IgD-negative memory B cell (primary cell): ENCODE results near the gene ARID4B. TPM values are rescaled to one million over a fixed set of nuclear protein-coding genes. Genes with fewer than 3 reads are reported as not detected.
A peak's percentile ranks its signal among the peaks of the same experiment; 100 is the strongest.
"Not testable (repeated sequence)": the region's sequence is repeated elsewhere in the genome, so short reads cannot be mapped to it uniquely, and the experiment has no call there.

Source experiments
- H3K27ac Mint-ChIP-seq, 3 donors: one replicate each; pipeline ENCODE4 v1.8.0; 2020 to 2022; ENCODE audit warnings: mild to moderate bottlenecking in 3 of 3, mixed read lengths in 3 of 3, moderate library complexity in 1 of 3
- H3K27me3 Mint-ChIP-seq: one replicate; pipeline ENCODE4 v1.8.0; 2021; ENCODE audit warnings: mixed read lengths
- H3K36me3 Mint-ChIP-seq: one replicate; pipeline ENCODE4 v1.8.0; 2020; ENCODE audit warnings: mild to moderate bottlenecking, mixed read lengths
- H3K4me1 Mint-ChIP-seq, 3 donors: one replicate each; pipeline ENCODE4 v1.8.0; 2020 to 2022; ENCODE audit warnings: mixed read lengths in 3 of 3, mild to moderate bottlenecking in 1 of 3
- H3K4me3 Mint-ChIP-seq, 4 donors: one replicate each; pipeline ENCODE4 v1.8.0; 2020 to 2022; ENCODE audit warnings: mild to moderate bottlenecking in 4 of 4, mixed read lengths in 4 of 4, moderate library complexity in 3 of 4
- H3K9me3 Mint-ChIP-seq, 3 donors: one replicate each; pipeline ENCODE4 v1.8.0; 2020 to 2021; ENCODE audit warnings: mixed read lengths in 3 of 3, mild to moderate bottlenecking in 1 of 3
- polyA plus RNA-seq: library from polyadenylated mRNA; unstranded; fragments of 300-500 nt; fragmentation: Illumina TruSeq; gene quantifications from one replicate; pipeline ENCODE4 v1.2.3, GENCODE V29; 2021

ARID4B gene
- polyA plus RNA-seq, 1 donor from 2014 or later = 66.2 TPM

DNA sequence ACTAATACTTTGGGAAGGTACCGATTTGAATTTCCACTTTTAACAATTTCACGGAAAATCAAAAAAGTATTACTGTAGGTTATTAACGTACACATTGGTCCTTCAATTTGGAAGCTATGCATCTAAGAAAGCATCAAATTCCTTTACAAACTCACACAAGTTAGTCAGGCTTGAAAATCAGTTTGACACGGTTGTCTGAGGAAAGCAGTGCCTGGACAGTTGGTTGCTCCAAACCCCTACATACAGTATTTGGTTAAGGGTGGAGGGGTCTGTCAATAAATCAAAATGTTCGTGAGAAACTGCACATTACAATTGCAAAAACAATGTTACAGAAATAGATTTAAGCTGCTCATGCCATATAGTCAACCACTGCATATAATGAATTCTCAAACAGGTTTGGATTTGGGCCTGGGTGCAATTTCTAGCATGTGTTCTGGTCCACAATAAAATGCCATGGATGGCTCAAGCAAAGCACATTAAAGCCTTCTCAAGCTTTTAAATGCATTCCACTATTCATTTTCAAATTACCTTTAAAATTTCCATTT, 147.0 kb downstream of the ARID4B start:
- Mint-ChIP-seq H3K9me3 (no peaks in the 10 kb centered on the region), H3K27me3 (no peaks in the 10 kb centered on the region), H3K4me1 (no peaks in the 10 kb centered on the region), H3K27ac (peak overlapping the region in 1 of 3 donors; percentile 16), H3K36me3 (peaks cover 6% of the 10 kb centered on the region), H3K4me3 (no peak overlapping the region)

DNA sequence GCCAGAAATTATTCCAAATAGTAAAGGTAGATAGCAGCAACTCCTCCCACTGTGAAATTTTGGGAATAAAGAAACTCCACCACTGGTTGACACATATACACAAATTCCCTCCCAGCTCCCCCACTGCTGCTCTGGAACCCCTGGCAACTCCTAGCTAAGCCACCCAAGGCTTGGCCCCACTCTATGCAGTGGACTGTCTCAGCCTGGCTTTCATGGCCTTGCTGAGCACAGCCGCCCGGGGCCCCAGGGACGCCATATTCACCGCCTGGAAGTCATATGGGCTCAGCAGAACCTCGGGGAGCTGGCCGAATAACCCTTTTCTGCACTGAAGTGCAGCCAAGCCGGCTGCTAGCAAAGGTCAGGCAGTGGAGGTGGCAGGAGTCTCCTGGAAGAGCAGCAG, 151.5 kb downstream of the ARID4B start:
- H3K27ac Mint-ChIP-seq = no peak overlapping the region
- H3K36me3 Mint-ChIP-seq = peaks cover 11% of the 10 kb centered on the region
- H3K9me3 Mint-ChIP-seq = no peaks in the 10 kb centered on the region
- no peaks in the 10 kb centered on the region for H3K27me3 Mint-ChIP-seq
- no peak overlapping the region for H3K4me3 Mint-ChIP-seq
- no peaks in the 10 kb centered on the region for H3K4me1 Mint-ChIP-seq

DNA sequence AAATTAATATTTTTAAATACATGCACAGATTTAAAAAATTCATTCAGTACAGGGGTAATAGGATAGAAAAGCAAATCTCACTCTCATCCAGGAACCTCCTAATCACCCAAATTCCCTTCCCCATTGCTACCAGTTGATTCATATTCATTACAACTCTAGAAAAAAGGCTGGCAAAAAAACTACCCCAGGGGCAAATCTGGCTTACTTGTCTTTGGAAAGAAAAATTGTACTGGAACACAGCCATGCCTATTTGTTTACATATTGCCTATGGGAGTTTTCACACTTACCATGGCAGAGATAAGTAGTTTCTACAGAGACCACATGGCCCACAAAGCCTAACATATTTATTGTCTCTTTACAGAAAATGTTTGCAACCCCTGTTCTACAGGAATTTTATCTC, 158.0 kb downstream of the ARID4B start:
- H3K9me3 Mint-ChIP-seq = no peaks in the 10 kb centered on the region
- H3K36me3 Mint-ChIP-seq = peaks cover 5% of the 10 kb centered on the region
- H3K27ac Mint-ChIP-seq = no peak overlapping the region
- no peak overlapping the region for H3K4me3 Mint-ChIP-seq
- H3K4me1 Mint-ChIP-seq = no peaks in the 10 kb centered on the region
- no peaks in the 10 kb centered on the region for H3K27me3 Mint-ChIP-seq

- no peaks in the 10 kb centered on the region for H3K27me3 Mint-ChIP-seq
- H3K27ac Mint-ChIP-seq = no peak overlapping the region
- peaks cover 5% of the 10 kb centered on the region for H3K36me3 Mint-ChIP-seq
- H3K4me1 Mint-ChIP-seq = peaks cover 0 to 2% (median 0%) of the 10 kb centered on the region in 3 donors
- H3K4me3 Mint-ChIP-seq = no peak overlapping the region
- no peaks in the 10 kb centered on the region for H3K9me3 Mint-ChIP-seq
Measured at GRCh38 chr1:235168375-235168774, 159.6 kb downstream of the ARID4B start.

DNA sequence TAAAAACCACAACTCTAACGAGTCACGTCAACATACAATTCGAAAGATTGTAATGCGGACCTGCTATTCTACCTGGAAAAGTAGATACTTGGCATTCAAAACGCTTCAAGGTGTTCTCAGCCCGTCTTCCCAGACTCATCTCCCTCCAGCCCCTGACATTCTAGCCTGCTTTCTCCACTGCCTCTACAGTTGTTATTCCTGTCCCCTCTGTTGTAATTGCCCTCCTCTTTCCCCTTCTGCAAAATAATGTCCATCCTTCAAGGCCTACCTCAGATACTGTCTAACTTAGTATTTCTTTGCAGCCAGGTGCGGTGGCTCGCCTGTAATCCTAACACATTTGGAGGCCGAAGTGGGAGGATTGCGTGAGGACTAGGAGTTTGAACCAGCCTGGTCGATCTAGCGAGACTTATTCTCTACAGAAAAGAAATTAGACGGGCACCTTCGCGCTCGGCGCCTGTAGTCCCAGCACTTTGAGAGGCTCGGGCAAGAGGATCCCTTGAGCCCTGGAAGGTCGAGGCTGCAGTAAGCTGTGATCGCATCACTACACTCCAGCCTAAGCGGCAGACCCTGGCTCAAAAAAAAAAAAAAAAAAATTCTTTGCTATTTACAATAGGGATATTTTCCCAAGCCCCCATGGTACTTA, 166.2 kb downstream of the ARID4B start:
- peaks cover 2% of the 10 kb centered on the region for H3K36me3 Mint-ChIP-seq
- H3K9me3 Mint-ChIP-seq = no peaks in the 10 kb centered on the region
- peak overlapping the region; percentile 98 to 99 (median 99) for H3K27ac Mint-ChIP-seq
- H3K4me1 Mint-ChIP-seq = peaks cover 10 to 20% (median 14%) of the 10 kb centered on the region in 3 donors
- H3K4me3 Mint-ChIP-seq = peak overlapping the region; percentile 97 to 99 (median 98)
- no peaks in the 10 kb centered on the region for H3K27me3 Mint-ChIP-seq

GRCh38 chr1:235160957-235161684, 166.9 kb downstream of the ARID4B start, which contains the start of gene RBM34:
Gene RBM34 (minus strand): TSS chr1:235161250. CDS start chr1:235161226, 24 bp downstream.
- H3K4me3 Mint-ChIP-seq = peak within 1 kb of the TSS; percentile 97 to 99 (median 98)
- H3K9me3 Mint-ChIP-seq = no peaks in the 10 kb centered on the region
- H3K4me1 Mint-ChIP-seq = peaks cover 10 to 20% (median 14%) of the 10 kb centered on the region in 3 donors
- H3K27me3 Mint-ChIP-seq = no peaks in the 10 kb centered on the region
- H3K36me3 Mint-ChIP-seq = peaks cover 2% of the 10 kb centered on the region
- H3K27ac Mint-ChIP-seq = peak within 1 kb of the TSS; percentile 98 to 99 (median 99)

DNA sequence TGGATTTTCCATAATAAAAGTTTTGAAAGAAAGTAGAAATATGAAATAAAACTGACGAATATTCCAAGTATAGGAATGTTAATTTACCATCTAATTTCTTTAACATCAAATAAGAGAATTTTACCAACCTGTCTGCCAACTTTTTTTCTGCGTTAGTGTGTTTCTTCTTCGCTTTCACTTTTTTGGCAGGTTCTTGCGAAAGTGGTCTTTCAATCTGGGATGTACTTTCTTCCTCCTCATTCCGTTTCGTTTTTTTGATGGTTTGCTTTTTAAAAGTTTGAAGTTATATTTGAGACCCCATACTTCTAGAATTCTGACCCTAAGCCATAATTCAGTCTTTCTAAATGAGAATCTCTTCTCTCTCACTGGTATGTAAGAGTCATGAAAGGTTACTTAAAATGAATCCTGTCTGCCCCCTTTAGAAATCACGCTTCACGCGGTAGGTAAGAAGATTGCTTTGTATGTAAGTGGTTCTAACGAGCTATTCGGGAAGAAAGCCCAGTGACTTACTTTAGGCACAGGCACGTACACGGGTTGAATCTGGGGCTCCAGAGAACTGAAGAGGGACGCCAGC, 167.5 kb downstream of the ARID4B start:
- Mint-ChIP-seq H3K4me3 (peak overlapping the region; percentile 97 to 99 (median 98)), H3K9me3 (no peaks in the 10 kb centered on the region), H3K36me3 (peaks cover 2% of the 10 kb centered on the region), H3K27ac (peak overlapping the region; percentile 98 to 99 (median 99)), H3K4me1 (peaks cover 10 to 20% (median 14%) of the 10 kb centered on the region in 3 donors), H3K27me3 (no peaks in the 10 kb centered on the region)

DNA sequence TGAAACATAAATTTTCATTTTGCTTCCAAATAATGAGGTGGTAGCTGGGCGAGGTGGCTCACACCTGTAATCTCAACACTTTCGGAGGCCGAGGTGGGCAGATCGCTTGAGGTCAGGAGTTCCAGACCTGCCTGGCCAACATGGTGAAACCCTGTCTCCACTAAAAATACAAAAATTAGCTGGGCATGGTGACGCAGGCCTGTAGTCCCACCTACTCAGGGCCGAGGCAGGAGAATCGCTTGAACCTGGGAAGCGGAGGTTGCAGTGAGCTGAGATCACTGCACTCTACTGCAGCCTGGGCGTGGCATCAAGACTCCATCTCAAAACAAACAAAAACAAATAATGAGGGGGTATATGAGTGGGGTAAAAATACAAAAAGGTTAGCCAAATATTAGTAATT, 168.0 kb downstream of the ARID4B start:
- H3K9me3 Mint-ChIP-seq, H3K27me3 Mint-ChIP-seq, H3K36me3 Mint-ChIP-seq: not testable (repeated sequence)
- Mint-ChIP-seq H3K4me1 (peaks cover 12 to 20% (median 15%) of the 10 kb centered on the region in 3 donors), H3K27ac (peak overlapping the region in 1 of 3 donors; percentile 99), H3K4me3 (peak overlapping the region; percentile 97 to 99 (median 98))

DNA sequence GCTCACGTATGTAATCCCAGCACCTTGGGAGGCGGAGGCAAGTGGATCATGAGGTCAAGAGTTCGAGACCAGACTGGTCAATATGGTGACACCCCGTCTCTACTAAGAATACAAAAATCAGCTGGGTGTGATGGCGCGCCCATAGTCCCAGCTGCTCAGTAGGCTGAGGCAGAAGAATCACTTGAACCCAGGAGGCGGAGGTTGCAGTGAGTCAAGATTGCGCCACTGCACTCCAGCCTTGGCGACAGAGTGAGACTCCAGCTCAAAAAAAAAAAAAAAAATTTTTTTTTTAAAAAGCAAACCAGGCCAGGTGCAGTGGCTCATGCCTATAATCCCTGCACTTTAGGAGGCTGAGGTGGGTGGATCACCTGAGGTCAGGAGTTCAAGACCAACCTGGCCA, 168.7 kb downstream of the ARID4B start:
- H3K4me3 Mint-ChIP-seq = peak overlapping the region in 2 of 4 donors; percentile 98 to 99
- peaks cover 15 to 20% (median 18%) of the 10 kb centered on the region in 3 donors for H3K4me1 Mint-ChIP-seq
- H3K27ac Mint-ChIP-seq, H3K9me3 Mint-ChIP-seq, H3K36me3 Mint-ChIP-seq, H3K27me3 Mint-ChIP-seq: not testable (repeated sequence)

- no peak overlapping the region for H3K27ac Mint-ChIP-seq
- H3K4me1 Mint-ChIP-seq = peaks cover 15 to 21% (median 18%) of the 10 kb centered on the region in 3 donors
- H3K9me3 Mint-ChIP-seq = no peaks in the 10 kb centered on the region
- H3K27me3 Mint-ChIP-seq = no peaks in the 10 kb centered on the region
- peak overlapping the region in 1 of 4 donors; percentile 52 for H3K4me3 Mint-ChIP-seq
- H3K36me3 Mint-ChIP-seq = peaks cover 1% of the 10 kb centered on the region
Measured at GRCh38 chr1:235158680-235159079, 169.3 kb downstream of the ARID4B start.

- H3K4me1 Mint-ChIP-seq = peaks cover 15 to 18% (median 18%) of the 10 kb centered on the region in 3 donors
- no peak overlapping the region for H3K4me3 Mint-ChIP-seq
- H3K36me3 Mint-ChIP-seq = peaks cover 2% of the 10 kb centered on the region
- no peaks in the 10 kb centered on the region for H3K27me3 Mint-ChIP-seq
- no peak overlapping the region for H3K27ac Mint-ChIP-seq
- no peaks in the 10 kb centered on the region for H3K9me3 Mint-ChIP-seq
Measured at GRCh38 chr1:235157150-235157549, 170.8 kb downstream of the ARID4B start.

GRCh38 chr1:235156740-235157139, 171.2 kb downstream of the ARID4B start:
- H3K9me3 Mint-ChIP-seq = no peaks in the 10 kb centered on the region
- H3K36me3 Mint-ChIP-seq = peaks cover 2% of the 10 kb centered on the region
- H3K27ac Mint-ChIP-seq = no peak overlapping the region
- peaks cover 15 to 17% (median 15%) of the 10 kb centered on the region in 3 donors for H3K4me1 Mint-ChIP-seq
- H3K4me3 Mint-ChIP-seq = no peak overlapping the region
- H3K27me3 Mint-ChIP-seq = no peaks in the 10 kb centered on the region

DNA sequence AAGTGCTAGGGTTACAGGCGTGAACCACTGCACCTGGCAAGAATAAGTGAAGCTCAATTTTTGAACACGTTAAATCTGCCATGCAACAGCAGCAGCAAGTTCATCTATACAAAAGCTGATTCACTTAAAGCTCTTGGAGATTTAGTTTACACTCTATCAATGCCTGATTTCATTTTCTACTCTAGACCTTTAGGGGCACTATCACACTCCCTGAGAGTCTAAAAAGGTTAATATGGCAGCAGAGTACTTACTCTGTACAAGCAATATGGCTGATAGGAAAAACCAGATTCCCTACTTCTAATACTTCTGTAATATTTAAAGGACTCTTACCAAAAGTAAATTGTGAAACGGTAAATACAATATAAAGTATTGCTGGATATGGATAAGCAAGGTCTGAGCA, 171.7 kb downstream of the ARID4B start:
- Mint-ChIP-seq H3K9me3 (no peaks in the 10 kb centered on the region), H3K4me1 (peaks cover 14 to 15% (median 15%) of the 10 kb centered on the region in 3 donors), H3K27ac (no peak overlapping the region), H3K4me3 (no peak overlapping the region), H3K36me3 (peaks cover 2% of the 10 kb centered on the region), H3K27me3 (no peaks in the 10 kb centered on the region)

GRCh38 chr1:235152235-235152634, 175.7 kb downstream of the ARID4B start:
- peaks cover 3 to 12% (median 4%) of the 10 kb centered on the region in 3 donors for H3K4me1 Mint-ChIP-seq
- no peaks in the 10 kb centered on the region for H3K27me3 Mint-ChIP-seq
- H3K36me3 Mint-ChIP-seq = peaks cover 6% of the 10 kb centered on the region
- H3K9me3 Mint-ChIP-seq = no peaks in the 10 kb centered on the region
- no peak overlapping the region for H3K27ac Mint-ChIP-seq
- no peak overlapping the region for H3K4me3 Mint-ChIP-seq

- H3K4me1 Mint-ChIP-seq = peaks cover 3 to 12% (median 4%) of the 10 kb centered on the region in 3 donors
Measured at GRCh38 chr1:235151033-235151432, 176.9 kb downstream of the ARID4B start.

More at GRCh38 chr1:235151033-235151432, 176.9 kb downstream of the ARID4B start:
- no peaks in the 10 kb centered on the region for H3K27me3 Mint-ChIP-seq
- peaks cover 6% of the 10 kb centered on the region for H3K36me3 Mint-ChIP-seq
- H3K4me3 Mint-ChIP-seq = no peak overlapping the region
- peak overlapping the region in 1 of 3 donors; percentile 26 for H3K27ac Mint-ChIP-seq
- H3K9me3 Mint-ChIP-seq = no peaks in the 10 kb centered on the region
